Tibial artery (tissue), 4 donors: Measurements from ENCODE around the gene SNPH.

Experiments
- DNase-seq, 2 donors: peaks; one replicate each; pipeline ENCODE4 v3.0.0-alpha.2; 2019
- H3K27ac ChIP-seq, 2 donors: fragments of 200-600 bp; sonication (generic) in 1 of 2; 1 replicate in 1 of 2; 2 replicates in 1 of 2; pipeline ENCODE4 v1.5.1; 2018 to 2019; ENCODE audit warnings: mild to moderate bottlenecking in 1 of 2
- H3K27me3 ChIP-seq, 2 donors: fragments of 200-600 bp; sonication (generic) in 1 of 2; one replicate each; pipeline versions ENCODE4 v1.5.1 to v1.6.0; 2016 to 2019
- H3K36me3 ChIP-seq, 3 donors: fragments of 200-600 bp; sonication (generic) in 2 of 3; one replicate each; pipeline ENCODE4 v1.5.1; 2016 to 2019; ENCODE audit warnings: mild to moderate bottlenecking in 2 of 3
- H3K4me1 ChIP-seq, 4 donors: fragments of 200-600 bp; sonication (generic) in 2 of 4; 1 replicate in 3 of 4; 2 replicates in 1 of 4; pipeline ENCODE4 v1.5.1; 2016 to 2019
- H3K4me3 ChIP-seq, 2 donors: fragments of 200-600 bp; sonication (generic) in 1 of 2; 1 replicate in 1 of 2; 2 replicates in 1 of 2; pipeline ENCODE4 v1.5.1; 2018 to 2019; ENCODE audit warnings: mild to moderate bottlenecking in 2 of 2
- H3K9me3 ChIP-seq, 3 donors: fragments of 200-600 bp; sonication (generic) in 1 of 3; one replicate each; pipeline ENCODE4 v1.5.1; 2016 to 2019
- intact Hi-C: fragments of 100-400 bp; cut with DNase I; formaldehyde crosslinking; loops from one replicate; pipeline ENCODE4 v1.15.0; 2023; ENCODE audit warnings: low total_unique reads
- TF ChIP-seq, protein P1 (sequence below), 2 experiments: fragments of 200-600 bp in 1 of 2; fragments of 450-650 bp in 1 of 2; IDR thresholded peaks; one replicate each; pipeline ENCODE4 v1.5.1; 2017 to 2019; ENCODE audit warnings: antibody characterized with exemption in 2 of 2, mild to moderate bottlenecking in 1 of 2, moderate library complexity in 1 of 2

The SNPH gene

DNA sequence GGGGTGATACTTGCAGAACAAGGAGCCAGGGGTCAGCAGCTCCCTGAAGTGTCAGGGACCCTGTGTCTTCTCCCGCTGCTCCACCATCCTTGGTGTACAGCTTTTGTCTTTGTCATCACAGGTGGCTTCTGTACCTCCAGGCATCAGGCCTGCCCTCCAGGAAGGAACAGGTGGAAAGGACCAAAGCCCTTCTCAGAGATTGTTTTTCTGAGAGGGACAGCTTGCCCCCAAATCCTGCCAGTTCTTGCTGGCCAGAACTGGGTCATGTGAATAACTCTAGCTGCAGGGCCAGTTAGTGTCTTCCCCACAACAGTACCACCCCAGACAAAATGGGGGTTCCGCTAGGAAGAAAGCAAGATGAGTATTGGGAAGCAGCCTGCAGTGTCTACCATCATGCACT lies 31.4 kb downstream of the SNPH start:
- TF ChIP-seq, protein P1, sequence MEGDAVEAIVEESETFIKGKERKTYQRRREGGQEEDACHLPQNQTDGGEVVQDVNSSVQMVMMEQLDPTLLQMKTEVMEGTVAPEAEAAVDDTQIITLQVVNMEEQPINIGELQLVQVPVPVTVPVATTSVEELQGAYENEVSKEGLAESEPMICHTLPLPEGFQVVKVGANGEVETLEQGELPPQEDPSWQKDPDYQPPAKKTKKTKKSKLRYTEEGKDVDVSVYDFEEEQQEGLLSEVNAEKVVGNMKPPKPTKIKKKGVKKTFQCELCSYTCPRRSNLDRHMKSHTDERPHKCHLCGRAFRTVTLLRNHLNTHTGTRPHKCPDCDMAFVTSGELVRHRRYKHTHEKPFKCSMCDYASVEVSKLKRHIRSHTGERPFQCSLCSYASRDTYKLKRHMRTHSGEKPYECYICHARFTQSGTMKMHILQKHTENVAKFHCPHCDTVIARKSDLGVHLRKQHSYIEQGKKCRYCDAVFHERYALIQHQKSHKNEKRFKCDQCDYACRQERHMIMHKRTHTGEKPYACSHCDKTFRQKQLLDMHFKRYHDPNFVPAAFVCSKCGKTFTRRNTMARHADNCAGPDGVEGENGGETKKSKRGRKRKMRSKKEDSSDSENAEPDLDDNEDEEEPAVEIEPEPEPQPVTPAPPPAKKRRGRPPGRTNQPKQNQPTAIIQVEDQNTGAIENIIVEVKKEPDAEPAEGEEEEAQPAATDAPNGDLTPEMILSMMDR (IDR thresholded peaks at IDR 0.05), result no peak
- no peak overlapping the region for H3K4me3 ChIP-seq
- intact Hi-C loops, result no loop called here

DNA sequence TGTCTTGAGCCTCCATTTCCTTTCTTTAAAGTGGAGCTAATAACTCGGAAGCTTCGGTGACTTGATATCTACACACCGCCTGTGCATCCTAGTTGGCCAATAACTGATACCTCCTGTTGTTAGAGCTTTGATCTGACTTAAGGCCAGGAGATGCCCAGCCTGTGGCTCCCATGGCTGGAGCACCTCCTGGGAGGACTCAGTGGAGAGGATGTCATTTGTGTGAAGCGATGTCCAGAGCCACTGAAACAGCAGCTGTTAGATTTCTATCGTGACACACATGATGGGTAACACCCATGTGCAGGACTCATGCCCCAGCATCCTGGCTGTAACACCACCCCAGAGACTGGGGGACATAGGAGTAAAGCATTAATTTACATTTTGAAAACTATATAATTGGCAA lies 32.1 kb downstream of the SNPH start:
- H3K27ac ChIP-seq, result no peak overlapping the region
- TF ChIP-seq, protein P1 (IDR thresholded peaks at IDR 0.05), result no peak
- intact Hi-C loops, result no loop called here
- H3K9me3 ChIP-seq, result no peaks in the 10 kb centered on the region
- no peaks in the 10 kb centered on the region for H3K4me1 ChIP-seq
- peaks cover 0 to 47% (median 8%) of the 10 kb centered on the region in 3 donors for H3K36me3 ChIP-seq
- peak in 1 of 2 donors; percentile 12 for DNase-seq
- H3K27me3 ChIP-seq, result no peaks in the 10 kb centered on the region
- H3K4me3 ChIP-seq, result no peak overlapping the region

More for the DNA sequence above, 31.4 kb downstream of the SNPH start:
- Histone ChIP-seq H3K27ac (no peak overlapping the region), H3K36me3 (peaks cover 0 to 44% (median 8%) of the 10 kb centered on the region in 3 donors), H3K4me1 (no peaks in the 10 kb centered on the region), H3K9me3 (no peaks in the 10 kb centered on the region), H3K27me3 (no peaks in the 10 kb centered on the region)
- no peak for DNase-seq

DNA sequence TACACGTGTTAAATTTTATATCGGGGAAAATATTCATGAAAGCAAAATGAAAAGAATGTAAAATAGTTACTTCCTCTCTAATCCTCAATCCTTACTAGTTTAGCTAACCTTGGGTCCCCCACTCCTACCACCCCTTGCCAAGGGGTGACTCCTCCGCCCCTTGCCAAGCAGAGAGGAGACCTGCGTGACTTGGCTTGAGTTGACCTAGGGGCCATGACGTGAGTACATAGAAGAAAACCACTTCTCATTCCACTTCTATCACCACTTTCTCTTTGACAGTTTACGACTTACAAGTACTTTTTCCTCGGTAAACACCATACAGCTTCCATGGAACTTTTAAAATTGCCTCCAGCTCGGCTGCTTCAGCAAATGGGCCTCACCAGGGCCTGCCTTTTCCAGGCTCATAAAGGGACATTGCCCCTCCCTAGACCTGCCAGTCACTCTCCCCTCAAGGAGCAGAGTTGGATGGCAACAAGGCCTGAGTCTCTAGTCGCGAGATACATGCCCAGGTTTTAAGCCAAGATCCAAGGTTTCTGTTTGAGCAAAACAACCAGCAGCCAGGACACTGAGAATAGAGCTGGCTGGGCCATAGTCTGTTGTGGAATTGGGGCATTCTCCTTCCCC lies 32.9 kb downstream of the SNPH start:
- no peak overlapping the region for H3K4me3 ChIP-seq
- TF ChIP-seq, protein P1 (IDR thresholded peaks at IDR 0.05), result no peak
- H3K36me3 ChIP-seq, result peaks cover 0 to 55% (median 8%) of the 10 kb centered on the region in 3 donors
- H3K4me1 ChIP-seq, result no peaks in the 10 kb centered on the region
- H3K27me3 ChIP-seq, result no peaks in the 10 kb centered on the region
- peak in 1 of 2 donors; percentile 56 for DNase-seq
- intact Hi-C loops, result no loop called here
- H3K27ac ChIP-seq, result no peak overlapping the region
- H3K9me3 ChIP-seq, result no peaks in the 10 kb centered on the region

DNA sequence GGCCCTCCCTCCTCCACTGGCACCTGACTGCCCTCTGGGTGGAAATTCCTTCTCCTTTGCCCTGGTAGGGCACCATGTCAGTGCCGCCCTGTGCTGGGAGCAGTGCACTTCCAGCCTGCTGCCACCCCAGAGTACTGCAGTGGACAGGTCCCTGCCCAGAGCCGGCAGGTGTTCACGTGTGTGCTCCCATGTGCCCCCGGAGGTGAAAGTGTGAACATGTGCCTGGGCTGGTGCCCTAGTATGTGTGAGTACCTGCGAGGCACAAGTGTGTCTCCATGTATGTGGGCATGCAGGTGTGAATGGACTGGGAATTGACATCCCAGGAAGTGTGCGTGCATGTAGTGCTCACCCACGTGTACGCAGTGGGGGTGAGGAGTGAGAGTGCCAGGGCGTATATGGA lies 33.4 kb downstream of the SNPH start:
- no peak overlapping the region for H3K4me3 ChIP-seq
- DNase-seq, result peak in 1 of 2 donors; percentile 45
- H3K4me1 ChIP-seq, result no peaks in the 10 kb centered on the region
- H3K9me3 ChIP-seq, result no peaks in the 10 kb centered on the region
- intact Hi-C loops, result no loop called here
- H3K27me3 ChIP-seq, result no peaks in the 10 kb centered on the region
- peaks cover 0 to 59% (median 8%) of the 10 kb centered on the region in 3 donors for H3K36me3 ChIP-seq
- H3K27ac ChIP-seq, result no peak overlapping the region
- TF ChIP-seq, protein P1 (IDR thresholded peaks at IDR 0.05), result no peak

DNA sequence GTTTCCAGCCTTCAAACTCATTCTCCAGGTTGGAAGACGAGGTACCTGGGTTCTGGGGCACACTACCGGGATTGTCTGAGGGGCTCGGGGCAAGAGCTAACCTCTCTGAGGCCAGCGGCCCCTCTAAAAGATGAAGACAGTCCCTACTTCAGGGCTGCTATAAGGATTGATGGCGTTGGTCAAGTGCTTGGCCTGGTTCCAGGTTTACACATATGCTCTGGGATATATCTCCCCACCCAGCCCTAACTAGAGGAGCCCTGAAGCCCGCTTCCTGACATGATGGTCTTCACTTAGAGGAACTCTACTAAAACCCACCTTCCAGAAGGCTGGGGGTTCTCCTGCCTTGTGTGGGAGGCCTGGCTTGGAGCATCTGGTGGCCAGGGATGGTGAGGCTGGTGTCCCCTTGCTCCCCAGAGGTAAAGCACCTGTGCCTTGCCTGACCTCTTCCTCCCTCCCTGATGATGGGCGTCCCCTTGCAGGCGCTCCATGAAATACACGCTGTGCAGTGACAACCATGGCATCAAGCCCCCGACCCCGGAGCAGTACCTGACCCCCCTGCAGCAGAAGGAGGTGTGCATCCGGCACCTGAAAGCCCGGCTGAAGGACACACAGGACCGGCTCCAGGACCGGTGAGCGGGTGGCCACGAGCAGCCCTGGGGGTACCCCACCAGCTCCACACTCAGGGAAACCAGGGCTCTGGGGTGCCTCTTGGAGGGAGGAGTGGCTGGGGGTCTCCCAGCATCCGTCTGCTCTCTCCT lies 34.2 kb downstream of the SNPH start:
- Histone ChIP-seq H3K27ac (no peak overlapping the region), H3K4me1 (no peaks in the 10 kb centered on the region), H3K27me3 (no peaks in the 10 kb centered on the region), H3K9me3 (no peaks in the 10 kb centered on the region), H3K4me3 (no peak overlapping the region), H3K36me3 (peaks cover 0 to 66% (median 15%) of the 10 kb centered on the region in 3 donors)
- TF ChIP-seq, protein P1 (IDR thresholded peaks at IDR 0.05), result no peak
- intact Hi-C loops, result no loop called here
- peak in 1 of 2 donors; percentile 57 for DNase-seq
